Spleen (tissue), 7 donors: ENCODE measurements around the gene FADS2.

ENCODE experiments used
- POLR2A ChIP-seq, 3 donors: fragments of 450-650 bp; IDR thresholded peaks; one replicate each; pipeline ENCODE4 v1.5.1; 2017; ENCODE audit warnings: antibody characterized with exemption in 3 of 3, mild to moderate bottlenecking in 1 of 3
- POLR2AphosphoS5 ChIP-seq, 3 donors: sonication (generic); formaldehyde crosslinking; IDR thresholded peaks; one replicate each; pipeline ENCODE4 v1.5.1; 2017; ENCODE audit warnings: antibody characterized with exemption in 3 of 3
- TF ChIP-seq, protein P1 (sequence below), 11 experiments: fragments of 200-600 bp in 7 of 11; fragments of 450-650 bp in 4 of 11; sonication (generic) in 4 of 11; IDR thresholded peaks in 8 of 11; conservative IDR thresholded peaks in 3 of 11; 1 replicate in 7 of 11; 2 replicates in 4 of 11; pipeline versions ENCODE4 v1.4.0 to v1.8.0; 2016 to 2021; ENCODE audit warnings: antibody characterized with exemption in 11 of 11, inconsistent platforms in 4 of 11, mild to moderate bottlenecking in 1 of 11
- donor health status: DM: no; HTN: no; CAD: no; lungs with moderate emphysema.
- donor health status: DM: no; HTN: no; CAD: no.
- donor health status: DM: no; HTN: no; CAD: no.

DNA sequence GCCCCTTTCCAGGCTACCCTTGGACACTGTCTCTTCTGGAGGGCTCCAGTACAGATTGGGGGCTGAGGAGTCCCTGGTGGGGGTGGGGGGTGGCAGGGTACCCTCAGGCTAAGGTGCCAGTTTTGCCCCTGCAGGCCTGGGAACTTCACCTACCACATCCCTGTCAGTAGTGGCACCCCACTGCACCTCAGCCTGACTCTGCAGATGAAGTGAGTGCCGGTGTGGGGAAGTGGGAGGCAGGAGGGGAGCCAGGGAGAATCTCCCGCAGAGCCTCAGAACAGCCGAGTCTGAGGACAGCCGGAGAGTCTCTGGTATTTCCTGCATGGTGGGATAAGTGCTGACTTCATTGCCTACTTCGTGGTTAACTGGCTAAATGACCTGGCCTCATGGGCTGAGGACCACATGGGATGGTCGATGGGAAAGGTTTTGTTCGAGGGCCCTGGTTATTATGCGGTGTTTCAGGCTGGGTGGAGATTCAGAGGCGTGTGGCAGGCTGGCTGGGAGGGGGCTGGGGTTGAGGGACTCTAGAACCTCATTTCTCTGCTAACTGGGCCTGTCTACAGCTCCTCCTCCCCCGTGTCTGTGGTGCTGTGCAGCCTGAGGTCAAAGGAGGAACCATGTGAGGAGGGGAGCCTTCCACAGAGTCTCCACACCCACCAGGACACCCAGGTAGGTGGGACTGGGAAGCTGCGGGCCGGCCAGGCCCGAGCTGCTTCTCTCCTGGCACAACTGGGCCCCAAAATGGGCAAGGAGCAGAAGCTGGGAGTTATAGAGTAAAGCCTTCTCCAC is 44.2 kb upstream of the FADS2 start:
- TF ChIP-seq, protein P1, sequence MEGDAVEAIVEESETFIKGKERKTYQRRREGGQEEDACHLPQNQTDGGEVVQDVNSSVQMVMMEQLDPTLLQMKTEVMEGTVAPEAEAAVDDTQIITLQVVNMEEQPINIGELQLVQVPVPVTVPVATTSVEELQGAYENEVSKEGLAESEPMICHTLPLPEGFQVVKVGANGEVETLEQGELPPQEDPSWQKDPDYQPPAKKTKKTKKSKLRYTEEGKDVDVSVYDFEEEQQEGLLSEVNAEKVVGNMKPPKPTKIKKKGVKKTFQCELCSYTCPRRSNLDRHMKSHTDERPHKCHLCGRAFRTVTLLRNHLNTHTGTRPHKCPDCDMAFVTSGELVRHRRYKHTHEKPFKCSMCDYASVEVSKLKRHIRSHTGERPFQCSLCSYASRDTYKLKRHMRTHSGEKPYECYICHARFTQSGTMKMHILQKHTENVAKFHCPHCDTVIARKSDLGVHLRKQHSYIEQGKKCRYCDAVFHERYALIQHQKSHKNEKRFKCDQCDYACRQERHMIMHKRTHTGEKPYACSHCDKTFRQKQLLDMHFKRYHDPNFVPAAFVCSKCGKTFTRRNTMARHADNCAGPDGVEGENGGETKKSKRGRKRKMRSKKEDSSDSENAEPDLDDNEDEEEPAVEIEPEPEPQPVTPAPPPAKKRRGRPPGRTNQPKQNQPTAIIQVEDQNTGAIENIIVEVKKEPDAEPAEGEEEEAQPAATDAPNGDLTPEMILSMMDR (IDR thresholded peaks at IDR 0.05 in 8 of 11, conservative IDR thresholded peaks at IDR 0.05 in 3 of 11), result no peak
- TF ChIP-seq POLR2A (IDR thresholded peaks at IDR 0.05), result no peak
- TF ChIP-seq POLR2AphosphoS5 (IDR thresholded peaks at IDR 0.05), result no peak
